Astrocyte of the cerebellum (primary cell): Measurements from ENCODE around the gene PTPRK.

Experiments used
- DNase-seq: peaks from one replicate; pipeline ENCODE4 v3.0.0-alpha.2; 2011; ENCODE audit warnings: low read depth
- H3K4me3 ChIP-seq: 2 replicates; pipeline ENCODE4 v1.5.1; 2011; ENCODE audit warnings: mild to moderate bottlenecking, low read depth, low read length, moderate library complexity
- in situ Hi-C: cut with HindIII; loops from 2 replicates; pipeline ENCODE4 v1.10.0; 2017; ENCODE audit warnings: low sequenced_read_pairs
- TF ChIP-seq, protein P1 (sequence below): IDR thresholded peaks from 2 replicates; pipeline ENCODE4 v1.5.1; 2012; ENCODE audit warnings: low read length, low read depth, moderate library complexity, mild to moderate bottlenecking; ENCODE audit errors: missing control alignments

The PTPRK gene

DNA sequence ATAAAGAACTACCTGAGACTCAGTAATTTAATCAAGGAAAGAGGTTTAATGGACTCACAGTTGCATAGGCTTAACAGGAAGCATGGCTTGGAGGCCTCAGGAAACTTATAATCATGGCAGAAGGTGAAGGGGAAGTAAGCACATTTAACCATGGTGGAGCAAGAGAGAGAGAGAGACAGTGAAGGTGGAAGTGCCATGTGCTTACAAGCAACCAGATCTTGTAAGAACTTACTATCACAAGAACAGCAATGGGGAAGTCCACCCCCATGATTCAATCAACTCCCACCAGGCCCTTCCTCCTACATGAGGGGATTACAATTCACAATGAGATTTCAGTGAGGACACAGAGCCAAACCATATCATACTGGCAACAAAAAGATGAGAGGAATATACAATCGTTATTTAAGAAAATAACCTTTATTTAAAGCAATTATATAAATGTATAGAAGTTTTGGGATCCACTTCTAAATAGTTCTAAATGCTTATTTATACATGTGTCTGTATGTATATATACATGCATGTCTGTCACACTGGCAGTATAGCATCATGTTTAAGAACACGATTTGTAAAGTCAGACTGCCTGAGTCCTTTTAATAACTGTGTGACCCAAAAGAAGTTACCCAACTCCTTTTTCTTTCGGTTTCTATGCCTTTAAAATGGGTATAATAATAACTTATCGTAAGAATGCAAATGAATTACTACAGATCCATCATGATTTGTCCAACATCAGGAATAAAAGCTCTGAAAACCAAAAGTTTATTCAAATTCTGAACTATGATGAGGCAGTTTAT, 363.9 kb downstream of the PTPRK start:
- DNase-seq = no peak
- no peak overlapping the region for H3K4me3 ChIP-seq
- in situ Hi-C loops = no loop called here
- TF ChIP-seq, protein P1, sequence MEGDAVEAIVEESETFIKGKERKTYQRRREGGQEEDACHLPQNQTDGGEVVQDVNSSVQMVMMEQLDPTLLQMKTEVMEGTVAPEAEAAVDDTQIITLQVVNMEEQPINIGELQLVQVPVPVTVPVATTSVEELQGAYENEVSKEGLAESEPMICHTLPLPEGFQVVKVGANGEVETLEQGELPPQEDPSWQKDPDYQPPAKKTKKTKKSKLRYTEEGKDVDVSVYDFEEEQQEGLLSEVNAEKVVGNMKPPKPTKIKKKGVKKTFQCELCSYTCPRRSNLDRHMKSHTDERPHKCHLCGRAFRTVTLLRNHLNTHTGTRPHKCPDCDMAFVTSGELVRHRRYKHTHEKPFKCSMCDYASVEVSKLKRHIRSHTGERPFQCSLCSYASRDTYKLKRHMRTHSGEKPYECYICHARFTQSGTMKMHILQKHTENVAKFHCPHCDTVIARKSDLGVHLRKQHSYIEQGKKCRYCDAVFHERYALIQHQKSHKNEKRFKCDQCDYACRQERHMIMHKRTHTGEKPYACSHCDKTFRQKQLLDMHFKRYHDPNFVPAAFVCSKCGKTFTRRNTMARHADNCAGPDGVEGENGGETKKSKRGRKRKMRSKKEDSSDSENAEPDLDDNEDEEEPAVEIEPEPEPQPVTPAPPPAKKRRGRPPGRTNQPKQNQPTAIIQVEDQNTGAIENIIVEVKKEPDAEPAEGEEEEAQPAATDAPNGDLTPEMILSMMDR = no peak

DNA sequence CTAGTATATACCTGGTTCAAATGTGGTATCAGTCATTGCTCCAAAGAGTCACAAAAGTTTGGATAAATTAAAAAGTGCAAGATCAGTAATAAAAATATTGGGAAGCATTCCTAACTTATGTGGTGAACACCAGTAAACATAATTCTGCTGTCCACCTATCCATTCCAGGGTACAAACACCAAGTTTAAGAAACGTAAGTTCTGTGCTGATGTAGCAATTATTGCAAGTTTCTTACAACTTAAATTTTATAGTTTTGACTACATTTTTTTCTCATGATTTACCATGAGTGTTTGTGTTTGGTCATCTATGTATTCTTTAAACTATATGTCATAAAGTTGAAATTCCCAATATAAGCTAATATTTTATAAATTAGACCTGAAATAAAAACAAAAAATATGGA, 364.6 kb downstream of the PTPRK start:
- DNase-seq = no peak
- TF ChIP-seq, protein P1 = no peak
- H3K4me3 ChIP-seq = no peak overlapping the region
- in situ Hi-C loops = no loop called here

DNA sequence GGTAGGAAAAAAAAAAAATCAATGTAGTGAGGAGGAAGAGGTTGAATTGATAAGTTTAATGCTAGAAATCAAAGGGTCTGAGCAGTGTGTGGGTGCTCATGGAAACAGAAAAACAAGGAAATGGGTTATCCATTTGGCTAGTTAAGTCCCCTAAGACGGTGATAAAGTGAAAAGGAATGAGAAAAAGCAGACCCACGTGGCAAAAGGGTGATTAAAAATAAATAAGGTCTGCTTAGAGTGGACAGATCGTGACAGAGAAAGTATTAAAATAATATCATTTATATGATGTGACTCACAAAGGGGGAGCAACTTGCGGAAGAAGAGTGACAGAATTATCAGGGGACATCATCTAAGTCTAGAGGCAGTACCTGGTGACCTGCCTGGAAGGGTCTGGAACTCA, 367.8 kb downstream of the PTPRK start:
- no peak for DNase-seq
- in situ Hi-C loops = no loop called here
- TF ChIP-seq, protein P1 = no peak
- H3K4me3 ChIP-seq = no peak overlapping the region

DNA sequence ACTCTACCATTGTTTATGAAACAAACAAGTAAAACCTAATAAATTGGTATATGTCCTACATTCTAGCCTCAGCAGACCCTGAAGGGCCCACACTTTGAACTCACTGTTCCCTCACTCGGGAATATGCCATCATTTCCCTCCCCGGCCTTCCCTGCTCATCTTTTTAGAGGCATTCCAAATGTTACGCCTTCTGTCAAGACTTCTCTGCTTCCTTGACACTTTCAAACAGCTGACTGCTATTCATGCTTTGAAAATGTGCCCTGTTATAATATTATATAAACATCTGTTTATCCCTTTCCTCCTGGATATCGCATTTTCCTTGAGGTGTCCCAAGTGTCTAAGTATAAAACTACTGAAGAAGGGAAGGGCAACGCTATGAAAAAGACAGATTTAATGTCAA, 370.0 kb downstream of the PTPRK start:
- TF ChIP-seq, protein P1 = no peak
- in situ Hi-C loops = no loop called here
- H3K4me3 ChIP-seq = no peak overlapping the region
- no peak for DNase-seq

DNA sequence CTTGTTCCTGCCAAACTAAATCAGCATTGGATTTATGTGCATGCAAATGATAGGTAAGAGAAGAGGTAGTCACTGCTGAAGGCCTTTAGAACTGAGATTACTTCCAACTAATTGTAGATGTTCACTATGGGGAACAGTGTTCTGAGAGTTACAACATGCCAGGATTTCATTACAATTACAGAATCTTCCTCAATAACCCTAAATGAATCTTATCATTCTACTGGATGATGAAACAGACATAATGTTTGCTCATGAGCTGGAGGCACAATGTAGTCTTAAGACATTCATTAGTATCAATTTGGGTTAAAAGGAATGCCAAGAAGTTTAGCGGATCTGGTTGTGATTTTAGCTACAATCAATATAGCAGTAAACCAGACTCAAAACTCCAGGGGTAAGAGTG, 370.6 kb downstream of the PTPRK start:
- TF ChIP-seq, protein P1 = no peak
- in situ Hi-C loops = no loop called here
- H3K4me3 ChIP-seq = no peak overlapping the region
- DNase-seq = no peak

DNA sequence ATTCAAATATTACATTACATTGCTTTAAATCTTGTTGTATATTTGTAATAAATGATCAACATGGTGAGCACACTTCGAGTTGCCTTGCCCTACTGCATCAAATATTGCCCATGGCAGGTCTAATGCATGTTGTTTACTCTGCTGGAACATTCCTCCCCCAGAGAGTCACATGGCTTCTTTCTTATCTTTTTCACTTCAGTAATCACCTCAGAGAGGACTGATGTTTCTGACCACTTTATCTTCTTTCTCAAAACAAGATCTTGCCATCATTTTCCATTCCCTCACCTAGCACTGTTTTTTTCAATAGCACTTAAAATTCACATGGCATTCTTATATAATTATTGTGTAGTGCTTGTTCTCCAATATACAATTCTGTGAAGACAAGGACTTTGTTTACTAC, 376.1 kb downstream of the PTPRK start:
- H3K4me3 ChIP-seq = no peak overlapping the region
- TF ChIP-seq, protein P1 = no peak
- in situ Hi-C loops = no loop called here
- DNase-seq = no peak

DNA sequence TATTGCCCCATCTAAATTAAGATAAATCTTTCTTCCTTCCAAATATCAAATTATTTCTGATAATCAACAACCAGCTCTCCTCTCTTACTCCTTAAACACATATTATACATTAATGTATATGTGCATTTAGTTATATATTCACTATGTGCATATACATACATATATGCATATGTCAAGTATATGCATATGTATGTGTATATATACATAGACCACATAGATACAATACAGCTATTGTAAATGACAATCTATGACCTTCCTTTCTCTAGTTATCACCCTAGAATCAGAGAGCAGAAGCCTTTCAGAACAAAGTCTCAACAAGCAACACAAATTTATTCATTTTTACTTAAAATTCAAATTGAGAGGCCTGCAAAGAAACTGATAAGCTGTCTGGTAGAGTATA, 378.5 kb downstream of the PTPRK start:
- no peak overlapping the region for H3K4me3 ChIP-seq
- no peak for DNase-seq
- TF ChIP-seq, protein P1 = no peak
- in situ Hi-C loops = no loop called here
